H1 (cell line): ENCODE data around the gene CSGALNACT2. TPM values are rescaled to one million over a fixed set of nuclear protein-coding genes. Genes with fewer than 3 reads are reported as not detected.

Experiments used
- CTCF ChIA-PET: fragments of 300-600 bp; sonication (Branson Sonifier 250); formaldehyde crosslinking; loops from one replicate; lab custom pipeline; 2021; ENCODE audit not compliant: partially characterized antibody; lab: Charles Lee
- POLR2A ChIA-PET: fragments of 300-600 bp; sonication (Branson Sonifier 250); formaldehyde crosslinking; loops from one replicate; lab custom pipeline; 2021; ENCODE audit warnings: inconsistent platforms; ENCODE audit not compliant: partially characterized antibody; lab: Charles Lee
- DNase-seq, 2 experiments: peaks; one replicate each; pipeline versions ENCODE4 v3.0.0 to v3.0.0-alpha.2; 2010 to 2022; ENCODE audit warnings: low spot score in 2 of 2, low read depth in 1 of 2, mixed read lengths in 1 of 2
- FAIRE-seq: peaks from 2 replicates; lab custom pipeline; 2011; peaks lifted over from hg19 to GRCh38; lab: Jason Lieb, UNC
- H2AFZ ChIP-seq: 2 replicates; pipeline ENCODE4 v1.8.1; 2012; ENCODE audit warnings: low read length, inconsistent platforms
- H2AK5ac ChIP-seq: 2 replicates; pipeline ENCODE4 v1.6.1; 2013; ENCODE audit warnings: low read depth, low read length
- H2BK120ac ChIP-seq: replicated peaks from 2 replicates; pipeline ENCODE3; 2013; ENCODE audit warnings: low read depth, low read length, inconsistent platforms
- H2BK12ac ChIP-seq: 2 replicates; pipeline ENCODE4 v1.6.1; 2013; ENCODE audit warnings: low read depth, low read length
- H2BK15ac ChIP-seq: 2 replicates; pipeline ENCODE4 v1.6.1; 2013; ENCODE audit warnings: low read length
- H2BK20ac ChIP-seq: 2 replicates; pipeline ENCODE4 v1.6.1; 2013; ENCODE audit warnings: low read length
- H2BK5ac ChIP-seq: 2 replicates; pipeline ENCODE4 v1.6.1; 2013; ENCODE audit warnings: low read depth, low read length
- H3K14ac ChIP-seq: 2 replicates; pipeline ENCODE4 v1.6.1; 2013; ENCODE audit warnings: inconsistent platforms; ENCODE audit not compliant: insufficient read length
- H3K18ac ChIP-seq: 2 replicates; pipeline ENCODE4 v1.6.1; 2013; ENCODE audit warnings: low read length; ENCODE audit errors: extremely low read depth
- H3K23ac ChIP-seq: 2 replicates; pipeline ENCODE4 v1.6.1; 2013; ENCODE audit warnings: inconsistent platforms; ENCODE audit not compliant: insufficient read length
- H3K23me2 ChIP-seq: 2 replicates; pipeline ENCODE4 v1.6.1; 2013; ENCODE audit warnings: low read depth, low read length
- H3K27ac ChIP-seq: 2 replicates; pipeline ENCODE4 v1.6.1; 2011; ENCODE audit warnings: low read depth, low read length, inconsistent platforms
- H3K27me3 ChIP-seq, 4 experiments: replicated peaks in 1 of 4; 1 replicate in 1 of 4; 2 replicates in 3 of 4; pipeline versions ENCODE4 v1.6.1 to v1.8.1; 2011 to 2013; ENCODE audit warnings: low read length in 3 of 4, mild to moderate bottlenecking in 3 of 4, inconsistent platforms in 2 of 4, mixed read lengths in 2 of 4, moderate library complexity in 1 of 4; ENCODE audit not compliant: control insufficient read depth in 3 of 4, insufficient read depth in 3 of 4; ENCODE audit errors: extremely low read depth in 1 of 4
- H3K36me3 ChIP-seq, 4 experiments: 2 replicates each; pipeline versions ENCODE4 v1.6.1 to v1.8.1; 2011 to 2013; ENCODE audit warnings: mild to moderate bottlenecking in 4 of 4, low read length in 3 of 4, moderate library complexity in 2 of 4, control low read depth in 1 of 4, inconsistent platforms in 1 of 4; ENCODE audit not compliant: insufficient read depth in 4 of 4, control insufficient read depth in 2 of 4
- H3K4ac ChIP-seq: replicated peaks from 2 replicates; pipeline ENCODE3; 2013; ENCODE audit warnings: low read length, low read depth, mixed read lengths, inconsistent platforms; ENCODE audit not compliant: insufficient read length
- H3K4me1 ChIP-seq, 4 experiments: replicated peaks in 1 of 4; 1 replicate in 1 of 4; 2 replicates in 3 of 4; pipeline versions ENCODE4 v1.6.1 to v1.8.1; 2011 to 2013; ENCODE audit warnings: low read length in 3 of 4, inconsistent platforms in 2 of 4, mixed read lengths in 1 of 4; ENCODE audit not compliant: insufficient read depth in 4 of 4, control insufficient read depth in 3 of 4
- H3K4me2 ChIP-seq, 2 experiments: 2 replicates each; pipeline versions ENCODE4 v1.6.1 to v1.8.1; 2011 to 2013; ENCODE audit warnings: low read depth in 2 of 2, low read length in 2 of 2, control low read depth in 1 of 2, inconsistent platforms in 1 of 2, mild to moderate bottlenecking in 1 of 2; ENCODE audit not compliant: insufficient read depth in 1 of 2
- H3K4me3 ChIP-seq, 4 experiments: fragments of 200-600, 300-600 bp in 1 of 4; sonication (generic), shearing (Covaris generic), sonication (Bioruptor Twin) in 1 of 4; 2 replicates each; pipeline versions ENCODE4 v1.5.1 to v1.8.1; 2011 to 2016; ENCODE audit warnings: low read length in 4 of 4, low read depth in 3 of 4, control low read depth in 2 of 4, inconsistent platforms in 2 of 4, mild to moderate bottlenecking in 2 of 4, mixed read lengths in 1 of 4, moderate library complexity in 1 of 4; ENCODE audit not compliant: insufficient read depth in 2 of 4; ENCODE audit errors: extremely low read depth in 1 of 4
- H3K56ac ChIP-seq: replicated peaks from 2 replicates; pipeline ENCODE3; 2013; ENCODE audit warnings: low read depth, mild to moderate bottlenecking, mixed read lengths, low read length, inconsistent platforms; ENCODE audit not compliant: insufficient read length
- H3K79me1 ChIP-seq: 2 replicates; pipeline ENCODE4 v1.6.1; 2013; ENCODE audit warnings: low read depth, low read length, control low read depth
- H3K79me2 ChIP-seq, 2 experiments: 2 replicates each; pipeline versions ENCODE4 v1.6.1 to v1.8.1; 2012 to 2013; ENCODE audit warnings: low read length in 2 of 2, mild to moderate bottlenecking in 2 of 2, inconsistent platforms in 1 of 2; ENCODE audit not compliant: insufficient read depth in 2 of 2, control insufficient read depth in 1 of 2
- H3K9ac ChIP-seq, 4 experiments: replicated peaks in 1 of 4; 1 replicate in 1 of 4; 2 replicates in 3 of 4; pipeline versions ENCODE4 v1.6.1 to v1.8.1; 2011 to 2013; ENCODE audit warnings: low read depth in 3 of 4, low read length in 3 of 4, control low read depth in 2 of 4, mild to moderate bottlenecking in 2 of 4, moderate library complexity in 2 of 4, inconsistent platforms in 1 of 4; ENCODE audit errors: extremely low read depth in 1 of 4
- H3K9me3 ChIP-seq, 2 experiments: 2 replicates each; pipeline versions ENCODE4 v1.6.1 to v1.8.1; 2012 to 2013; ENCODE audit warnings: mild to moderate bottlenecking in 2 of 2, moderate library complexity in 2 of 2, control low read depth in 1 of 2, inconsistent platforms in 1 of 2, low read depth in 1 of 2, low read length in 1 of 2, mixed read lengths in 1 of 2; ENCODE audit not compliant: insufficient read depth in 2 of 2
- H4K20me1 ChIP-seq, 2 experiments: replicated peaks in 1 of 2; 2 replicates each; pipeline versions ENCODE3 to v1.8.1; 2011 to 2013; ENCODE audit warnings: inconsistent platforms in 2 of 2, low read length in 2 of 2, mild to moderate bottlenecking in 1 of 2; ENCODE audit not compliant: insufficient read depth in 2 of 2, control insufficient read depth in 1 of 2
- H4K5ac ChIP-seq: 2 replicates; pipeline ENCODE4 v1.6.1; 2013; ENCODE audit warnings: low read length, low read depth, mixed read lengths, inconsistent platforms; ENCODE audit not compliant: insufficient read length
- H4K8ac ChIP-seq: 2 replicates; pipeline ENCODE4 v1.8.0; 2013; ENCODE audit warnings: mild to moderate bottlenecking, moderate library complexity, low read length, inconsistent platforms; ENCODE audit not compliant: insufficient read depth; ENCODE audit errors: extremely low read depth
- H4K91ac ChIP-seq: replicated peaks from 2 replicates; pipeline ENCODE3; 2013; ENCODE audit warnings: low read length, mixed read lengths, inconsistent platforms; ENCODE audit not compliant: insufficient read length
- E2F6 ChIP-seq: IDR thresholded peaks from 2 replicates; pipeline ENCODE4 v1.6.1; 2012; ENCODE audit warnings: inconsistent platforms
- POLR2A ChIP-seq, 2 experiments: IDR thresholded peaks; 1 replicate in 1 of 2; 2 replicates in 1 of 2; pipeline ENCODE4 v1.6.1; 2011; ENCODE audit warnings: low read depth in 2 of 2, low read length in 2 of 2, mild to moderate bottlenecking in 2 of 2; ENCODE audit errors: control extremely low read depth in 1 of 2
- SIN3A ChIP-seq, 2 experiments: IDR thresholded peaks in 1 of 2; conservative IDR thresholded peaks in 1 of 2; 2 replicates each; pipeline ENCODE4 v1.6.1; 2011 to 2012; ENCODE audit warnings: low read length in 2 of 2, improper control_type of control experiment in 1 of 2, low read depth in 1 of 2, mild to moderate bottlenecking in 1 of 2
- WGBS, 2 experiments: shearing (Covaris generic) in 1 of 2; methylation state at CpG; one replicate each; pipeline versions ENCODE4 v1.1.6 to v1.1.7; 2013 to 2015; ENCODE audit warnings: low lambda C conversion rate in 2 of 2, mixed read lengths in 2 of 2, inconsistent platforms in 1 of 2, low coverage in 1 of 2, missing lambda C conversion rate in 1 of 2; ENCODE audit not compliant: insufficient replicate concordance in 2 of 2, insufficient coverage in 1 of 2, insufficient read length in 1 of 2; ENCODE audit errors: extremely low coverage in 1 of 2, missing lambda C conversion rate in 1 of 2; 5-methylcytosine and 5-hydroxymethylcytosine counted together
- polyA plus RNA-seq, 7 experiments: library from polyadenylated mRNA; depleted of rRNA in 3 of 7; stranded (reverse) in 5 of 7; unstranded in 2 of 7; fragments of >200 nt in 5 of 7; fragments of 200-250 nt in 2 of 7; gene quantifications; 1 replicate in 5 of 7; 2 replicates in 1 of 7; 4 replicates in 1 of 7; pipeline versions ENCODE4 v1.2.1 to v1.2.3, GENCODE V29; 2011 to 2013; ENCODE audit warnings: missing spikeins in 2 of 7, mixed read lengths in 2 of 7
- total RNA-seq: library from RNA; stranded (reverse); fragmentation: NEBNext Ultra II Directional; extraction: Animal tissue kit (Norgen Biotek cat#: 25700); gene quantifications from 2 replicates; pipeline ENCODE4 v1.2.1, GENCODE V29; 2021

The CSGALNACT2 gene
- total and polyA plus RNA-seq, 2 of the 8 experiments (the other 6 are each of a cell fraction or from before 2014, with no cell fraction given), result 2.6 to 5.3 TPM

- H2BK12ac ChIP-seq, result no peak overlapping the region
- POLR2A ChIA-PET, result no interaction called here
- H3K4me3 ChIP-seq, result no peak overlapping the region
- H3K9ac ChIP-seq, result no peak overlapping the region
- FAIRE-seq, result no peak
- H3K18ac ChIP-seq, result no peak overlapping the region
- no peaks in the 10 kb centered on the region for H3K27me3 ChIP-seq
- no peak overlapping the region for H2AK5ac ChIP-seq
- no peaks in the 10 kb centered on the region for H3K4me1 ChIP-seq
- no peak for DNase-seq
- H2BK120ac ChIP-seq, result no peak overlapping the region
- H3K36me3 ChIP-seq, result no peaks in the 10 kb centered on the region; a peak in 2 of 8 replicates
- 77% methylated on average over 1 of the region's 1 CpG; no CpG with 5 or more reads in 1 of the 2 experiments for WGBS, 2 experiments
- no peak overlapping the region for H4K5ac ChIP-seq
- H3K79me2 ChIP-seq, result no peaks in the 10 kb centered on the region
- H2AFZ ChIP-seq, result no peak overlapping the region
- H2BK20ac ChIP-seq, result no peak overlapping the region
- H3K14ac ChIP-seq, result no peak overlapping the region
- no peak overlapping the region for H3K56ac ChIP-seq
- H2BK15ac ChIP-seq, result no peak overlapping the region
- no peak overlapping the region for H3K4ac ChIP-seq
- no peak overlapping the region for H3K27ac ChIP-seq
- no peaks in the 10 kb centered on the region for H3K79me1 ChIP-seq
- H4K8ac ChIP-seq, result no peak overlapping the region
- H4K20me1 ChIP-seq, result peaks cover 0 to 3% of the 10 kb centered on the region in 2 experiments
- no peak overlapping the region for H4K91ac ChIP-seq
- H3K4me2 ChIP-seq, result no peak overlapping the region
- TF ChIP-seq POLR2A (IDR thresholded peaks at IDR 0.05; ENCODE audit: control extremely low read depth in 1 of 2, low read depth in 2 of 2, low read length in 2 of 2), result no peak
- TF ChIP-seq SIN3A (conservative IDR thresholded peaks at IDR 0.05 in 1 of 2, IDR thresholded peaks at IDR 0.05 in 1 of 2; ENCODE audit: low read depth in 1 of 2, low read length in 2 of 2), result no peak
- TF ChIP-seq E2F6, result no peak
- H3K9me3 ChIP-seq, result no peaks in the 10 kb centered on the region
- CTCF ChIA-PET, result interaction anchor here (0.9 to 1.4 kb wide), 4 partner anchors 8 to 80 kb away, joined by 3 to 8 read pairs (median 6); no protein-coding TSS in a partner anchor
- no peak overlapping the region; the same call in 1 of the 2 replicates for H2BK5ac ChIP-seq
- H3K23ac ChIP-seq, result no peak overlapping the region
- H3K23me2 ChIP-seq, result no peaks in the 10 kb centered on the region
These were observed 16.8 kb upstream of the CSGALNACT2 start for GRCh38 chr10:43121444-43121843.
